NCI-H2196 treated with DMSO at 0.1 percent for 48 hours (cell line): Measurements from ENCODE around the gene PIP5K1B.

Experiments
- DNase-seq: peaks from one replicate; lab custom pipeline; 2025; ENCODE audit not compliant: unreplicated experiment; lab: John Stamatoyannopoulos, UW

PIP5K1B gene

GRCh38 chr9:68844157-68844556 is 139.1 kb downstream of the PIP5K1B start:
- DNase-seq: no peak

GRCh38 chr9:68844631-68845612 is 139.9 kb downstream of the PIP5K1B start:
- DNase-seq: no peak

- DNase-seq: no peak
Observed at GRCh38 chr9:68847765-68848164, 142.7 kb downstream of the PIP5K1B start.

GRCh38 chr9:68851657-68852056 is 146.6 kb downstream of the PIP5K1B start:
- no peak for DNase-seq

- DNase-seq: no peak
Observed at GRCh38 chr9:68852941-68853340, 147.9 kb downstream of the PIP5K1B start.

- no peak for DNase-seq
Observed at GRCh38 chr9:68859347-68859746, 154.3 kb downstream of the PIP5K1B start.

- DNase-seq: no peak
Observed at GRCh38 chr9:68860419-68860818, 155.4 kb downstream of the PIP5K1B start.

- no peak for DNase-seq
Observed at GRCh38 chr9:68861436-68861835, 156.4 kb downstream of the PIP5K1B start.

GRCh38 chr9:68867066-68867465 is 162.0 kb downstream of the PIP5K1B start:
- DNase-seq: no peak

GRCh38 chr9:68869022-68869421 is 164.0 kb downstream of the PIP5K1B start:
- DNase-seq: no peak

GRCh38 chr9:68870086-68870485 is 165.0 kb downstream of the PIP5K1B start:
- DNase-seq: no peak

- DNase-seq: no peak
Observed at GRCh38 chr9:68871236-68871635, 166.2 kb downstream of the PIP5K1B start.

GRCh38 chr9:68872026-68872501 is 167.0 kb downstream of the PIP5K1B start:
- no peak for DNase-seq

GRCh38 chr9:68873179-68873578 is 168.1 kb downstream of the PIP5K1B start:
- DNase-seq: no peak

GRCh38 chr9:68876273-68876672 is 171.2 kb downstream of the PIP5K1B start:
- DNase-seq: no peak

GRCh38 chr9:68876681-68877080 is 171.6 kb downstream of the PIP5K1B start:
- DNase-seq: no peak

- DNase-seq: no peak
Observed at GRCh38 chr9:68877219-68877618, 172.2 kb downstream of the PIP5K1B start.

GRCh38 chr9:68878450-68878849 is 173.4 kb downstream of the PIP5K1B start:
- no peak for DNase-seq

- DNase-seq: no peak
Observed at GRCh38 chr9:68883224-68883623, 178.2 kb downstream of the PIP5K1B start.

- no peak for DNase-seq
Observed at GRCh38 chr9:68887232-68887631, 182.2 kb downstream of the PIP5K1B start.

- DNase-seq: no peak
Observed at GRCh38 chr9:68894502-68894901, 189.5 kb downstream of the PIP5K1B start.

GRCh38 chr9:68895741-68896478 is 190.9 kb downstream of the PIP5K1B start:
- DNase-seq: no peak
